Tibial nerve (tissue), 4 donors: ENCODE data around the gene GAST. TPM values are rescaled to one million over a fixed set of nuclear protein-coding genes. Genes with fewer than 3 reads are reported as not detected.

ENCODE experiments used
- DNase-seq, 2 donors: peaks; one replicate each; pipeline ENCODE4 v3.0.0-alpha.2; 2019; ENCODE audit warnings: low spot score in 2 of 2
- H3K27ac ChIP-seq, 4 donors: fragments of 200-600 bp; sonication (generic) in 3 of 4; one replicate each; pipeline ENCODE4 v1.5.1; 2017 to 2019; ENCODE audit warnings: mild to moderate bottlenecking in 1 of 4
- H3K27me3 ChIP-seq, 2 donors: fragments of 200-600 bp; sonication (generic) in 1 of 2; one replicate each; pipeline versions ENCODE4 v1.5.1 to v1.6.0; 2017 to 2019
- H3K36me3 ChIP-seq, 3 donors: fragments of 200-600 bp; sonication (generic); one replicate each; pipeline ENCODE4 v1.5.1; 2018 to 2019
- H3K4me1 ChIP-seq, 4 donors: fragments of 200-600 bp; sonication (generic) in 3 of 4; one replicate each; pipeline ENCODE4 v1.5.1; 2017 to 2019
- H3K4me3 ChIP-seq, 4 donors: fragments of 200-600 bp; sonication (generic) in 3 of 4; one replicate each; pipeline ENCODE4 v1.5.1; 2017 to 2019; ENCODE audit warnings: mild to moderate bottlenecking in 1 of 4, moderate library complexity in 1 of 4
- H3K9me3 ChIP-seq, 4 donors: fragments of 200-600 bp; sonication (generic) in 3 of 4; one replicate each; pipeline ENCODE4 v1.5.1; 2017 to 2019
- EP300 ChIP-seq, 2 donors: sonication (generic); formaldehyde crosslinking; IDR thresholded peaks; one replicate each; pipeline ENCODE4 v1.6.1; 2017; ENCODE audit warnings: antibody characterized with exemption in 2 of 2, mild to moderate bottlenecking in 1 of 2
- POLR2A ChIP-seq, 2 donors: fragments of 450-650 bp; IDR thresholded peaks; one replicate each; pipeline ENCODE4 v1.6.1; 2017; ENCODE audit warnings: antibody characterized with exemption in 2 of 2, mild to moderate bottlenecking in 2 of 2, moderate library complexity in 2 of 2
- WGBS, 2 donors: methylation state at CpG; one replicate each; pipeline ENCODE4 v1.1.5; 2018; 5-methylcytosine and 5-hydroxymethylcytosine counted together
- total RNA-seq, 4 donors: library from RNA; depleted of rRNA; stranded (reverse); fragments of >200 nt; gene quantifications; one replicate each; pipeline ENCODE4 v1.1.0, GENCODE V29; 2016
- TF ChIP-seq, protein P1 (sequence below), 5 experiments: fragments of 200-600 bp in 3 of 5; fragments of 450-650 bp in 2 of 5; sonication (generic) in 3 of 5; IDR thresholded peaks; one replicate each; pipeline ENCODE4 v1.5.1; 2016 to 2019; ENCODE audit warnings: antibody characterized with exemption in 5 of 5, mild to moderate bottlenecking in 3 of 5, moderate library complexity in 2 of 5

GAST gene
- total RNA-seq, 4 donors from 2014 or later: not detected

DNA sequence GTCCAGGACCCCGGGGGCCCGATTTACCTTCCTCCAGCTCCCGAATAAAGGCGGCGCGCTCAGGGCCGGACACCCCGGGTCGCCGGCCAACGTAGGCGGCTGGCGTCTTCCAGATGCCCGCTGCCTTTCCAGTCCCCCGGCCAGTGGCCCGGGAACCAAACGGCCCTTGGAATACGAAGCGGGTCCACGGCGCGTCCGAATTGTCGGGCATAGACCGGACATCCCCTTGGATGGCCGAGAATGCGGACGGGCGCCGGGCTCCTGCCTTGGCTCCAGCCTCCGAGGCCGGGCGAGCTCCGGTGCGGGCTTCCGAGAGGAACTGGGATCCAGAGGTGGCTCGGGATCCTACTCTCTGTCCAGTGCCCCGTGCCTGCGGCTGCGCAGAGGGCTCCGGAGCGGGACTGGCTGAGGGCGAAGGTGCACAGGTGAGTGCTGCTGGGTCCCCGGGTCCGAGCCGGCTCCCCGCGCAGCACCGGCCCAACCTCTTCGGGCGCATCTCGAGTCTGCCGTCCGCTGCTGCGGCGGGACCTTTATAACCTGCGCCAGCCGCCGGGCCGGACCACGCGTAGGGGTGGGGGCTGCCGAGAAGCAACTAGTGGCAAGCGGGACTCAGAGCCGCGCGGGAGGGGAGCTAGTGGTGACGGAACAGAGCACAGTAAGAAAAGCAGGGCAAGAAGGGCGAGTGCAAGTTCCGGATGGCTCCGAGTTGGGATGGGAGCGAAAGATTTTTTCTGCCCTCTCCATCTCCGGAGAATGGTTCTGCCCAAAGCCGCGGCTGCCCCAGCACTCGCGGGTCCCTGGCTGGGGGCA, 22.2 kb downstream of the GAST start, which contains the start of gene HAP1:
TSS of gene HAP1 (minus strand) at position 505 of the 810 bp plus-strand sequence. CDS start at position 496, 9 bp downstream.
- H3K4me3 ChIP-seq: peak within 1 kb of the TSS; percentile 8 to 48 (median 39)
- WGBS, 2 donors: 0 to 1% methylated on average over 46 to 73 of the region's 77 CpGs
- no peak for DNase-seq
- H3K36me3 ChIP-seq: no peaks in the 10 kb centered on the region
- TF ChIP-seq, protein P1, sequence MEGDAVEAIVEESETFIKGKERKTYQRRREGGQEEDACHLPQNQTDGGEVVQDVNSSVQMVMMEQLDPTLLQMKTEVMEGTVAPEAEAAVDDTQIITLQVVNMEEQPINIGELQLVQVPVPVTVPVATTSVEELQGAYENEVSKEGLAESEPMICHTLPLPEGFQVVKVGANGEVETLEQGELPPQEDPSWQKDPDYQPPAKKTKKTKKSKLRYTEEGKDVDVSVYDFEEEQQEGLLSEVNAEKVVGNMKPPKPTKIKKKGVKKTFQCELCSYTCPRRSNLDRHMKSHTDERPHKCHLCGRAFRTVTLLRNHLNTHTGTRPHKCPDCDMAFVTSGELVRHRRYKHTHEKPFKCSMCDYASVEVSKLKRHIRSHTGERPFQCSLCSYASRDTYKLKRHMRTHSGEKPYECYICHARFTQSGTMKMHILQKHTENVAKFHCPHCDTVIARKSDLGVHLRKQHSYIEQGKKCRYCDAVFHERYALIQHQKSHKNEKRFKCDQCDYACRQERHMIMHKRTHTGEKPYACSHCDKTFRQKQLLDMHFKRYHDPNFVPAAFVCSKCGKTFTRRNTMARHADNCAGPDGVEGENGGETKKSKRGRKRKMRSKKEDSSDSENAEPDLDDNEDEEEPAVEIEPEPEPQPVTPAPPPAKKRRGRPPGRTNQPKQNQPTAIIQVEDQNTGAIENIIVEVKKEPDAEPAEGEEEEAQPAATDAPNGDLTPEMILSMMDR (IDR thresholded peaks at IDR 0.05): no peak
- TF ChIP-seq POLR2A (IDR thresholded peaks at IDR 0.05): no peak
- no peak for TF ChIP-seq EP300 (IDR thresholded peaks at IDR 0.05)
- H3K9me3 ChIP-seq: no peaks in the 10 kb centered on the region
- no peak within 1 kb of the TSS for H3K27ac ChIP-seq
- H3K4me1 ChIP-seq: peaks cover 0 to 26% (median 11%) of the 10 kb centered on the region in 4 donors
- H3K27me3 ChIP-seq: peaks cover 0 to 65% of the 10 kb centered on the region in 2 donors

DNA sequence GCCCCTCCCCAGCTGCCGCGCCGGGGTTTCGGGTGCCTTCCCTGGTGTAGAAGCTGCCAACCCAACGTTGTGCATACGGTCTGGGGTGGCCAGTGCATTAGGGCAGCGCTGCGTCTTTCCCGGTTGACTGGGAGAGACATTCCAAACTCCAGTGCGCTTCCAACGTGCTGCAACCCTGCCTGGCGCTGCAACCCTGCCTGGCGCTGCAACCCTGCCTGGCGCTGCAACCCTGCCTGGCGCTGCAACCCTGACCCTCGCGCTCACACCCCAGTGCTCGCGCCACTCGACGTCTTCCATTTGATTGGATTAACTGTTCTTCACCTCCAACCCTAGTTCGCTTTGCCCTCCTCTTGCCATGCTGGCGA, 22.8 kb downstream of the GAST start:
- DNase-seq: no peak
- TF ChIP-seq POLR2A (IDR thresholded peaks at IDR 0.05) (no peak), EP300 (IDR thresholded peaks at IDR 0.05) (no peak)
- TF ChIP-seq, protein P1 (IDR thresholded peaks at IDR 0.05): no peak
- Histone ChIP-seq H3K36me3 (no peaks in the 10 kb centered on the region), H3K4me1 (peaks cover 0 to 26% (median 11%) of the 10 kb centered on the region in 4 donors), H3K9me3 (no peaks in the 10 kb centered on the region), H3K27ac (no peak overlapping the region), H3K27me3 (peaks cover 0 to 65% of the 10 kb centered on the region in 2 donors), H3K4me3 (peak overlapping the region in 3 of 4 donors; percentile 35 to 48 (median 43))
- WGBS, 2 donors: 4 to 5% methylated on average over 22 to 23 of the region's 23 CpGs

DNA sequence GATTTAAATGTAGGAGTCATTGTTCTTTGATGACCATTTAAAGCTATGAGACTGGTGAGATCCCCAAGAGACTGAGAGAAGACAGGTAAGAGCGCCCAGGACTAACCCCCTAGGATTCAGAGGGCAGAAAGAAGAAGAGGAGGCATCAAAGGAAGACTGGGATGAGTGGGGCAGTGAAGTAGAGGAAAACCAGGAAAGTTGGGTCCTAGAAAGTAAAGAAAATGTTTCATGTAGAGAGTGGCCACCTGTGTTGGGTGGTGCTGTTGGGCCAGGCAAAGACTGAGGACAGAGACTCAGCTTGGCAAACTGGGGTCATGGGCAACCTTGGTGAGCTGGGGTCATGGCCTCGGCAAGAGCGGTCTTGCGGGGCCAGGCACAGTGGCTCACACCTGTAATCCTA, 23.6 kb downstream of the GAST start:
- peaks cover 0 to 65% of the 10 kb centered on the region in 2 donors for H3K27me3 ChIP-seq
- H3K4me3 ChIP-seq: no peak overlapping the region
- TF ChIP-seq, protein P1 (IDR thresholded peaks at IDR 0.05): no peak
- no peak for TF ChIP-seq POLR2A (IDR thresholded peaks at IDR 0.05)
- no peak for TF ChIP-seq EP300 (IDR thresholded peaks at IDR 0.05)
- no peak for DNase-seq
- H3K27ac ChIP-seq: no peak overlapping the region
- no peaks in the 10 kb centered on the region for H3K36me3 ChIP-seq
- H3K4me1 ChIP-seq: peaks cover 0 to 26% (median 11%) of the 10 kb centered on the region in 4 donors
- H3K9me3 ChIP-seq: no peaks in the 10 kb centered on the region
- 83 to 89% methylated on average over 4 of the region's 4 CpGs for WGBS, 2 donors

DNA sequence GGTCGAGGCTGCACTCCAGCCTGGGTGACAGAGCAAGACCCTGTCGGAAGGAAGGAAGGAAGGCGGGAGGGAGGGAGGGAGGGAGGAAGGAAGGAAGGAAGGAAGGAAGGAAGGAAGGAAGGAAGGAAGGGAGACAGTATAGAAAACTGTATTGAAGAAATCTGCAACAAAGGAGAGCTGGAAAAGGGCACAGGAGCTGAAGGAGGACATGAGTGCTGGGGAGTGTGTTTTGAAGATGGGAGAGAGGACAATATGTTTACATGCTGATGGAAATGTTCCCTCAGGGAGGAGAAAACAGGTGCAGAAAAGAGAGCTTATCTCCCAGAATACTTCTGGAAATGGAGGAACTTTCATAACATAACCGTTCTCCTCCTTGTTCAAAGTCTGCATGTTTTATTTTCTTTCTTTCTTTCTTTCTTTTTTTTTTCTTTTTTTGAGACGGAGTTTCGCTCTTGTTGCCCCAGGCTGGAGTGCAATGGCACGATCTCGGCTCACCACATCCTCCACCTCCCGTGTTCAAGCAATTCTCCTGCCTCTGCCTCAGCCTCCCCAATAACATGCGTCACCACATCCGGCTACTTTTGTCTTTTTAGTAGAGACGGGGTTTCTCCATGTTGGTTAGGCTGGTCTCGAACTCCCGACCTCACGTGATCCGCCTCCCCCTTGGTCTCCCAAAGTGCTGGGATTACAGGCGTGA, 25.0 kb downstream of the GAST start:
- H3K27ac ChIP-seq: no peak overlapping the region
- WGBS, 2 donors: 64 to 68% methylated on average over 17 of the region's 17 CpGs
- no peak overlapping the region for H3K4me3 ChIP-seq
- no peaks in the 10 kb centered on the region for H3K36me3 ChIP-seq
- H3K4me1 ChIP-seq: peaks cover 0 to 26% (median 11%) of the 10 kb centered on the region in 4 donors
- H3K27me3 ChIP-seq: peaks cover 0 to 58% of the 10 kb centered on the region in 2 donors
- TF ChIP-seq EP300 (IDR thresholded peaks at IDR 0.05) (no peak), POLR2A (IDR thresholded peaks at IDR 0.05) (no peak)
- TF ChIP-seq, protein P1 (IDR thresholded peaks at IDR 0.05): no peak
- DNase-seq: no peak
- H3K9me3 ChIP-seq: no peaks in the 10 kb centered on the region

DNA sequence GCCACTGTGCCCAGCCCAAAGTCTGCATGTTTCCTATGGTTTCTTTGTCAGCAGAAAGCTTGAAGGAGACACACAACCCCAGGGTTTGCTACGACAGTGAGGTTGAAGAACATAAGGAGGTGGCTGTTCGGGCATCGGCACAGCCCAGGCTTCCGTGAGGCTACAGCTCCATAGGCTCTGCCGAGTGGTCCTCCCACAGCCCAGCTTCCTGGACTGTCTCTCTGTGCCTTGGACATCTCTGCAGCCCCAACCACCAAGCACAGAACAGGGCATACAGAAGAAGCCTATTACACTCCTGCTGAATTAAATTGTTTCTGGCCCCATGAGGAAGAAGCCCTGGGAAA, 25.5 kb downstream of the GAST start:
- no peak overlapping the region for H3K27ac ChIP-seq
- H3K4me1 ChIP-seq: peaks cover 0 to 26% (median 11%) of the 10 kb centered on the region in 4 donors
- H3K36me3 ChIP-seq: no peaks in the 10 kb centered on the region
- TF ChIP-seq POLR2A (IDR thresholded peaks at IDR 0.05) (no peak), EP300 (IDR thresholded peaks at IDR 0.05) (no peak)
- TF ChIP-seq, protein P1 (IDR thresholded peaks at IDR 0.05): no peak
- H3K9me3 ChIP-seq: no peaks in the 10 kb centered on the region
- no peak for DNase-seq
- no peak overlapping the region for H3K4me3 ChIP-seq
- peaks cover 0 to 53% of the 10 kb centered on the region in 2 donors for H3K27me3 ChIP-seq
- WGBS, 2 donors: 40 to 56% methylated on average over 5 of the region's 5 CpGs
